GM12878 (cell line): ENCODE data around the gene RELL2. TPM values are rescaled to one million over a fixed set of nuclear protein-coding genes. Genes with fewer than 3 reads are reported as not detected.

ENCODE experiments used
- ATAC-seq: fragments of 200-7000 bp; cut with Tn5 transposase; 3 replicates; pipeline ENCODE4 v1.9.1; 2020; ENCODE audit warnings: mild to moderate bottlenecking, moderate library complexity
- BruUV-seq: library from RNA; stranded (reverse); fragments of 400-500 nt; replicated peaks from 2 replicates; lab custom pipeline; 2021; lab: Mats Ljungman, UMichigan
- CTCF ChIA-PET: fragments of 300-600 bp; sonication (Branson Sonifier 250); formaldehyde crosslinking; extraction: SDS; loops from one replicate; lab custom pipeline; 2021; ENCODE audit warnings: inconsistent platforms; lab: Yijun Ruan, JAX
- POLR2A ChIA-PET: fragments of 350-600 bp; formaldehyde crosslinking; extraction: SDS; loops from one replicate; lab custom pipeline; 2021; ENCODE audit warnings: inconsistent platforms; lab: Charles Lee
- RAD21 ChIA-PET: fragments of 300-600 bp; sonication (Branson Sonifier 250); formaldehyde crosslinking; loops from one replicate; lab custom pipeline; 2023; ENCODE audit warnings: antibody characterized with exemption; ENCODE audit not compliant: unreplicated experiment; lab: Charles Lee
- SMC1A ChIA-PET: fragments of 300-600 bp; sonication (Branson Sonifier 250); formaldehyde crosslinking; loops from one replicate; lab custom pipeline; 2023; ENCODE audit not compliant: unreplicated experiment, uncharacterized antibody; lab: Charles Lee
- DNase-seq: peaks from one replicate; pipeline ENCODE4 v3.0.0-alpha.2; 2011; ENCODE audit warnings: low read depth, low spot score
- FAIRE-seq: peaks from 3 replicates; lab custom pipeline; 2011; peaks lifted over from hg19 to GRCh38; lab: Jason Lieb, UNC
- H2AFZ ChIP-seq: 2 replicates; pipeline ENCODE4 v1.6.0; 2011; ENCODE audit warnings: low read depth, low read length, control low read depth; ENCODE audit not compliant: control insufficient read depth
- H3K27ac ChIP-seq: 2 replicates; pipeline ENCODE4 v1.5.1; 2011; ENCODE audit warnings: control low read depth; ENCODE audit not compliant: control insufficient read depth, insufficient read depth
- H3K27me3 ChIP-seq, 2 experiments: replicated peaks in 1 of 2; 2 replicates each; pipeline versions ENCODE4 v1.6.0 to v1.6.1; 2011; ENCODE audit warnings: low read length in 1 of 2; ENCODE audit not compliant: control insufficient read depth in 2 of 2, insufficient read depth in 2 of 2
- H3K36me3 ChIP-seq, 2 experiments: 2 replicates each; pipeline ENCODE4 v1.5.1; 2011; ENCODE audit warnings: low read length in 1 of 2; ENCODE audit not compliant: control insufficient read depth in 2 of 2, insufficient read depth in 2 of 2
- H3K4me1 ChIP-seq: 2 replicates; pipeline ENCODE4 v1.6.1; 2011; ENCODE audit warnings: mild to moderate bottlenecking, low read length, moderate library complexity, mixed read lengths; ENCODE audit not compliant: control insufficient read depth, insufficient read depth
- H3K4me2 ChIP-seq: 2 replicates; pipeline ENCODE4 v1.6.0; 2011; ENCODE audit warnings: control low read depth; ENCODE audit not compliant: control insufficient read depth, insufficient read depth
- H3K4me3 ChIP-seq: fragments of 200-600 bp; sonication (generic); 2 replicates; pipeline ENCODE4 v1.5.1; 2016
- H3K79me2 ChIP-seq: 2 replicates; pipeline ENCODE4 v1.6.0; 2011; ENCODE audit warnings: low read length; ENCODE audit not compliant: control insufficient read depth, insufficient read depth
- H3K9ac ChIP-seq: 2 replicates; pipeline ENCODE4 v1.8.0; 2011; ENCODE audit warnings: low read length, control low read depth, mixed read lengths; ENCODE audit not compliant: control insufficient read depth, insufficient read depth
- H3K9me3 ChIP-seq: replicated peaks from 3 replicates; pipeline ENCODE4 v1.5.1; 2011; ENCODE audit warnings: mild to moderate bottlenecking, low read length; ENCODE audit not compliant: control insufficient read depth, insufficient read depth
- H4K20me1 ChIP-seq: 2 replicates; pipeline ENCODE4 v1.6.0; 2011; ENCODE audit not compliant: control insufficient read depth, insufficient read depth
- CBX3 ChIP-seq: fragments of 200-600 bp; sonication (generic); IDR thresholded peaks from 2 replicates; pipeline ENCODE4 v1.6.1; 2016; ENCODE audit warnings: low read depth, borderline replicate concordance
- CHD1 ChIP-seq: IDR thresholded peaks from 2 replicates; pipeline ENCODE4 v1.6.1; 2012; ENCODE audit warnings: low read depth, low read length, improper control_type of control experiment
- CHD4 ChIP-seq: fragments of 200-600 bp; sonication (generic); IDR thresholded peaks from 2 replicates; pipeline ENCODE4 v1.6.1; 2016; ENCODE audit warnings: mild to moderate bottlenecking
- EED ChIP-seq: sonication (generic); IDR thresholded peaks from 2 replicates; pipeline ENCODE4 v1.6.1; 2016; ENCODE audit warnings: antibody characterized with exemption, low read depth
- KDM1A ChIP-seq: fragments of 200-600 bp; sonication (generic); IDR thresholded peaks from 2 replicates; pipeline ENCODE4 v1.6.1; 2016; ENCODE audit warnings: borderline replicate concordance
- NR2F1 ChIP-seq: fragments of 450-650 bp; conservative IDR thresholded peaks from 2 replicates; pipeline ENCODE4 v1.6.1; 2017; ENCODE audit warnings: mild to moderate bottlenecking
- RUNX3 ChIP-seq: IDR thresholded peaks from 2 replicates; pipeline ENCODE4 v1.6.1; 2012; ENCODE audit warnings: low read length, inconsistent platforms
- SIX5 ChIP-seq: IDR thresholded peaks from 2 replicates; pipeline ENCODE4 v1.6.1; 2011; ENCODE audit warnings: mild to moderate bottlenecking, low read depth, low read length, moderate library complexity; ENCODE audit not compliant: severe bottlenecking
- SP1 ChIP-seq: IDR thresholded peaks from one replicate; pipeline ENCODE4 v1.6.1; 2011; ENCODE audit warnings: low read depth, low read length
- STAT1 ChIP-seq: fragments of 450-650 bp; conservative IDR thresholded peaks from 2 replicates; pipeline ENCODE4 v1.6.1; 2014; ENCODE audit warnings: antibody characterized with exemption, mild to moderate bottlenecking
- ZNF622 ChIP-seq: fragments of 450-650 bp; IDR thresholded peaks from 2 replicates; pipeline ENCODE4 v1.6.1; 2017; ENCODE audit warnings: mild to moderate bottlenecking, inconsistent platforms
- WGBS: methylation state at CpG from one replicate; pipeline ENCODE4 v1.1.6; 2016; ENCODE audit warnings: low lambda C conversion rate; ENCODE audit not compliant: insufficient replicate concordance, insufficient coverage; ENCODE audit errors: missing lambda C conversion rate; 5-methylcytosine and 5-hydroxymethylcytosine counted together
- in situ Hi-C: fragments of 300-500 bp; cut with MboI; formaldehyde crosslinking; loops from 9 replicates; pipeline ENCODE4 v1.14.3; 2018; ENCODE audit warnings: mixed read lengths
- intact Hi-C: fragments of 100-400 bp; cut with micrococcal nuclease; formaldehyde crosslinking; loops from one replicate; pipeline ENCODE4 v1.14.2; 2022; ENCODE audit not compliant: unreplicated experiment
- polyA plus RNA-seq, 11 experiments: library from polyadenylated mRNA; depleted of rRNA in 4 of 11; unstranded in 6 of 11; stranded (reverse) in 5 of 11; fragments of >200 nt; fragmentation: Nextera tagmentation in 4 of 11; fragmentation: Illumina TruSeq in 1 of 11; extraction: Ambion mirVana in 4 of 11; extraction: Trizol in 1 of 11; gene quantifications; 1 replicate in 1 of 11; 2 replicates in 10 of 11; pipeline versions ENCODE4 v1.2.1 to v1.2.3, GENCODE V29; 2011 to 2016; ENCODE audit warnings: inconsistent platforms in 2 of 11, missing spikeins in 2 of 11, low read depth in 1 of 11
- total RNA-seq, 4 experiments: library from RNA; depleted of rRNA in 3 of 4; stranded (reverse); fragments of >200 nt in 3 of 4; fragmentation: Illumina TruSeq in 1 of 4; extraction: Trizol in 1 of 4; gene quantifications; 2 replicates each; pipeline versions ENCODE4 v1.2.1 to v1.2.3, GENCODE V29; 2013 to 2021
- TF ChIP-seq, protein P1 (sequence below): fragments of 450-650 bp; IDR thresholded peaks from 2 replicates; pipeline ENCODE4 v1.6.1; 2016; ENCODE audit warnings: mild to moderate bottlenecking
- TF ChIP-seq, protein P2 (sequence below): IDR thresholded peaks from 2 replicates; pipeline ENCODE4 v1.6.1; 2012; ENCODE audit warnings: low read depth, low read length, improper control_type of control experiment
- TF ChIP-seq, protein P3 (sequence below): fragments of 450-650 bp; IDR thresholded peaks from 2 replicates; pipeline ENCODE4 v1.6.1; 2017; ENCODE audit warnings: mild to moderate bottlenecking, moderate library complexity
- TF ChIP-seq, protein P4 (sequence below): fragments of 450-650 bp; IDR thresholded peaks from 2 replicates; pipeline ENCODE4 v1.6.1; 2017; ENCODE audit warnings: mild to moderate bottlenecking, moderate library complexity

RELL2 gene
- total and polyA plus RNA-seq, 10 of the 15 experiments (the other 5 are each of a cell fraction or from before 2014, with no cell fraction given), result 0.23 to 21.4 (median 7.1) TPM

DNA sequence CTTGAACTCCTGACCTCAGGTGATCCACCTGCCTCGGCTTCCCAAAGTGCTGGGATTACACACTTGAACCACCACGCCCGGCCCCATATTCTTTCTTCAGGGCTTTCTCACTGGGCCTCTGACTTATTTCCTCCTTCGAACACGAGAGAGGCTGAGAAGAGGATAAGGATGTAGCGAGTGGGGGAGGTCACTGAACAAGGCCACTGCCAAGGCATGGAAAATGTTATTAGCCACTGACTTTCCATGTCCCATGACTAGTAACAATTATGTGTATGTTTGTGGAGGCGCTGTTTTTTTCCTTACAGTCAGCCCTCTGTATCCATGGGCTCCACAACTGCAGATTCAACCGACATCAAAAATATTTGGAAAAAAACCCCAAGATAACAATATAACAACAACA lies 26.7 kb downstream of the RELL2 start:
- in situ Hi-C loops, result no loop called here
- RAD21 ChIA-PET, result interaction anchor here (1.2 to 2.9 kb wide), 3 partner anchors 29 to 71 kb away, joined by 5 to 20 read pairs (median 6); no protein-coding TSS in a partner anchor
- H4K20me1 ChIP-seq, result no peaks in the 10 kb centered on the region
- no peak overlapping the region for H3K4me2 ChIP-seq
- ATAC-seq (no peak), DNase-seq (no peak), FAIRE-seq (no peak)
- intact Hi-C loops, result loop anchor here (10.0 kb wide), 1 partner anchor 301 kb away; the partner anchor contains the start of gene RNF14
- no peak overlapping the region for H3K27ac ChIP-seq
- H3K27me3 ChIP-seq, result no peaks in the 10 kb centered on the region
- CTCF ChIA-PET, result interaction anchor here (0.9 to 3.3 kb wide), 14 partner anchors 12 to 297 kb away, joined by 3 to 27 read pairs (median 5); partner anchors contain the start of genes FCHSD1, HDAC3 and RELL2
- no peaks in the 10 kb centered on the region for H3K4me1 ChIP-seq
- H3K36me3 ChIP-seq, result no peaks in the 10 kb centered on the region
- SMC1A ChIA-PET, result interaction anchor here (0.7 to 1.6 kb wide), 2 partner anchors 32 to 72 kb away, joined by 3 to 5 read pairs; no protein-coding TSS in a partner anchor
- no peak overlapping the region for H3K9ac ChIP-seq
- H2AFZ ChIP-seq, result no peak overlapping the region
- POLR2A ChIA-PET, result no interaction called here
- no TSS peak for BruUV-seq
- WGBS, result 59% methylated on average over 8 of the region's 8 CpGs
- H3K79me2 ChIP-seq, result no peaks in the 10 kb centered on the region
- H3K9me3 ChIP-seq, result no peaks in the 10 kb centered on the region
- no peak overlapping the region for H3K4me3 ChIP-seq
- no peak for TF ChIP-seq CHD4
- TF ChIP-seq, protein P1, sequence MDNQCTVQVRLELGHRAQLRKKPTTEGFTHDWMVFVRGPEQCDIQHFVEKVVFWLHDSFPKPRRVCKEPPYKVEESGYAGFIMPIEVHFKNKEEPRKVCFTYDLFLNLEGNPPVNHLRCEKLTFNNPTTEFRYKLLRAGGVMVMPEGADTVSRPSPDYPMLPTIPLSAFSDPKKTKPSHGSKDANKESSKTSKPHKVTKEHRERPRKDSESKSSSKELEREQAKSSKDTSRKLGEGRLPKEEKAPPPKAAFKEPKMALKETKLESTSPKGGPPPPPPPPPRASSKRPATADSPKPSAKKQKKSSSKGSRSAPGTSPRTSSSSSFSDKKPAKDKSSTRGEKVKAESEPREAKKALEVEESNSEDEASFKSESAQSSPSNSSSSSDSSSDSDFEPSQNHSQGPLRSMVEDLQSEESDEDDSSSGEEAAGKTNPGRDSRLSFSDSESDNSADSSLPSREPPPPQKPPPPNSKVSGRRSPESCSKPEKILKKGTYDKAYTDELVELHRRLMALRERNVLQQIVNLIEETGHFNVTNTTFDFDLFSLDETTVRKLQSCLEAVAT, result no peak
- TF ChIP-seq CHD1, result no peak
- no peak for TF ChIP-seq EED
- no peak for TF ChIP-seq STAT1
- TF ChIP-seq RUNX3, result no peak
- no peak for TF ChIP-seq SP1
- no peak for TF ChIP-seq NR2F1
- TF ChIP-seq, protein P2, sequence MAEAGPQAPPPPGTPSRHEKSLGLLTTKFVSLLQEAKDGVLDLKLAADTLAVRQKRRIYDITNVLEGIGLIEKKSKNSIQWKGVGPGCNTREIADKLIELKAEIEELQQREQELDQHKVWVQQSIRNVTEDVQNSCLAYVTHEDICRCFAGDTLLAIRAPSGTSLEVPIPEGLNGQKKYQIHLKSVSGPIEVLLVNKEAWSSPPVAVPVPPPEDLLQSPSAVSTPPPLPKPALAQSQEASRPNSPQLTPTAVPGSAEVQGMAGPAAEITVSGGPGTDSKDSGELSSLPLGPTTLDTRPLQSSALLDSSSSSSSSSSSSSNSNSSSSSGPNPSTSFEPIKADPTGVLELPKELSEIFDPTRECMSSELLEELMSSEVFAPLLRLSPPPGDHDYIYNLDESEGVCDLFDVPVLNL, result no peak
- no peak for TF ChIP-seq KDM1A
- no peak for TF ChIP-seq CBX3
- TF ChIP-seq, protein P3, sequence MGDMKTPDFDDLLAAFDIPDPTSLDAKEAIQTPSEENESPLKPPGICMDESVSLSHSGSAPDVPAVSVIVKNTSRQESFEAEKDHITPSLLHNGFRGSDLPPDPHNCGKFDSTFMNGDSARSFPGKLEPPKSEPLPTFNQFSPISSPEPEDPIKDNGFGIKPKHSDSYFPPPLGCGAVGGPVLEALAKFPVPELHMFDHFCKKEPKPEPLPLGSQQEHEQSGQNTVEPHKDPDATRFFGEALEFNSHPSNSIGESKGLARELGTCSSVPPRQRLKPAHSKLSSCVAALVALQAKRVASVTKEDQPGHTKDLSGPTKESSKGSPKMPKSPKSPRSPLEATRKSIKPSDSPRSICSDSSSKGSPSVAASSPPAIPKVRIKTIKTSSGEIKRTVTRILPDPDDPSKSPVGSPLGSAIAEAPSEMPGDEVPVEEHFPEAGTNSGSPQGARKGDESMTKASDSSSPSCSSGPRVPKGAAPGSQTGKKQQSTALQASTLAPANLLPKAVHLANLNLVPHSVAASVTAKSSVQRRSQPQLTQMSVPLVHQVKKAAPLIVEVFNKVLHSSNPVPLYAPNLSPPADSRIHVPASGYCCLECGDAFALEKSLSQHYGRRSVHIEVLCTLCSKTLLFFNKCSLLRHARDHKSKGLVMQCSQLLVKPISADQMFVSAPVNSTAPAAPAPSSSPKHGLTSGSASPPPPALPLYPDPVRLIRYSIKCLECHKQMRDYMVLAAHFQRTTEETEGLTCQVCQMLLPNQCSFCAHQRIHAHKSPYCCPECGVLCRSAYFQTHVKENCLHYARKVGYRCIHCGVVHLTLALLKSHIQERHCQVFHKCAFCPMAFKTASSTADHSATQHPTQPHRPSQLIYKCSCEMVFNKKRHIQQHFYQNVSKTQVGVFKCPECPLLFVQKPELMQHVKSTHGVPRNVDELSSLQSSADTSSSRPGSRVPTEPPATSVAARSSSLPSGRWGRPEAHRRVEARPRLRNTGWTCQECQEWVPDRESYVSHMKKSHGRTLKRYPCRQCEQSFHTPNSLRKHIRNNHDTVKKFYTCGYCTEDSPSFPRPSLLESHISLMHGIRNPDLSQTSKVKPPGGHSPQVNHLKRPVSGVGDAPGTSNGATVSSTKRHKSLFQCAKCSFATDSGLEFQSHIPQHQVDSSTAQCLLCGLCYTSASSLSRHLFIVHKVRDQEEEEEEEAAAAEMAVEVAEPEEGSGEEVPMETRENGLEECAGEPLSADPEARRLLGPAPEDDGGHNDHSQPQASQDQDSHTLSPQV, result no peak
- no peak for TF ChIP-seq SIX5
- TF ChIP-seq, protein P4, sequence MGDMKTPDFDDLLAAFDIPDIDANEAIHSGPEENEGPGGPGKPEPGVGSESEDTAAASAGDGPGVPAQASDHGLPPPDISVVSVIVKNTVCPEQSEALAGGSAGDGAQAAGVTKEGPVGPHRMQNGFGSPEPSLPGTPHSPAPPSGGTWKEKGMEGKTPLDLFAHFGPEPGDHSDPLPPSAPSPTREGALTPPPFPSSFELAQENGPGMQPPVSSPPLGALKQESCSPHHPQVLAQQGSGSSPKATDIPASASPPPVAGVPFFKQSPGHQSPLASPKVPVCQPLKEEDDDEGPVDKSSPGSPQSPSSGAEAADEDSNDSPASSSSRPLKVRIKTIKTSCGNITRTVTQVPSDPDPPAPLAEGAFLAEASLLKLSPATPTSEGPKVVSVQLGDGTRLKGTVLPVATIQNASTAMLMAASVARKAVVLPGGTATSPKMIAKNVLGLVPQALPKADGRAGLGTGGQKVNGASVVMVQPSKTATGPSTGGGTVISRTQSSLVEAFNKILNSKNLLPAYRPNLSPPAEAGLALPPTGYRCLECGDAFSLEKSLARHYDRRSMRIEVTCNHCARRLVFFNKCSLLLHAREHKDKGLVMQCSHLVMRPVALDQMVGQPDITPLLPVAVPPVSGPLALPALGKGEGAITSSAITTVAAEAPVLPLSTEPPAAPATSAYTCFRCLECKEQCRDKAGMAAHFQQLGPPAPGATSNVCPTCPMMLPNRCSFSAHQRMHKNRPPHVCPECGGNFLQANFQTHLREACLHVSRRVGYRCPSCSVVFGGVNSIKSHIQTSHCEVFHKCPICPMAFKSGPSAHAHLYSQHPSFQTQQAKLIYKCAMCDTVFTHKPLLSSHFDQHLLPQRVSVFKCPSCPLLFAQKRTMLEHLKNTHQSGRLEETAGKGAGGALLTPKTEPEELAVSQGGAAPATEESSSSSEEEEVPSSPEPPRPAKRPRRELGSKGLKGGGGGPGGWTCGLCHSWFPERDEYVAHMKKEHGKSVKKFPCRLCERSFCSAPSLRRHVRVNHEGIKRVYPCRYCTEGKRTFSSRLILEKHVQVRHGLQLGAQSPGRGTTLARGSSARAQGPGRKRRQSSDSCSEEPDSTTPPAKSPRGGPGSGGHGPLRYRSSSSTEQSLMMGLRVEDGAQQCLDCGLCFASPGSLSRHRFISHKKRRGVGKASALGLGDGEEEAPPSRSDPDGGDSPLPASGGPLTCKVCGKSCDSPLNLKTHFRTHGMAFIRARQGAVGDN, result no peak
- TF ChIP-seq ZNF622, result no peak
